GM23338 (cell line): ENCODE results near the gene ZNF804B. TPM values are rescaled to one million over a fixed set of nuclear protein-coding genes. Genes with fewer than 3 reads are reported as not detected.
A peak's percentile ranks its signal among the peaks of the same experiment; 100 is the strongest.

ENCODE experiments used
- ATAC-seq: fragments of 200-7000 bp; cut with Tn5 transposase; 3 replicates; pipeline ENCODE4 v1.9.1; 2020
- DNase-seq: peaks from one replicate; pipeline ENCODE4 v3.0.0-alpha.2; 2015; ENCODE audit warnings: low spot score
- H2AFZ ChIP-seq: fragments of 200-600 bp; sonication (generic); 2 replicates; pipeline ENCODE4 v1.8.0; 2016; ENCODE audit warnings: antibody characterized with exemption, mild to moderate bottlenecking, moderate library complexity
- H3F3A ChIP-seq: fragments of 200-600 bp; sonication (generic); replicated peaks from 2 replicates; pipeline ENCODE4 v1.8.0; 2017; ENCODE audit warnings: antibody characterized with exemption, mixed run types, low read depth
- H3K27ac ChIP-seq: fragments of 200-600 bp; sonication (generic); 2 replicates; pipeline ENCODE4 v1.6.1; 2016; ENCODE audit warnings: low read depth
- H3K27me3 ChIP-seq: fragments of 200-600 bp; sonication (generic); 2 replicates; pipeline ENCODE4 v1.8.0; 2016; ENCODE audit warnings: mild to moderate bottlenecking, mixed run types, moderate library complexity; ENCODE audit not compliant: insufficient read depth
- H3K36me3 ChIP-seq: fragments of 200-600 bp; sonication (generic); 2 replicates; pipeline ENCODE4 v1.8.0; 2016; ENCODE audit warnings: mild to moderate bottlenecking; ENCODE audit not compliant: insufficient read depth
- H3K4me1 ChIP-seq: fragments of 200-600 bp; sonication (generic); 2 replicates; pipeline ENCODE4 v1.8.0; 2016; ENCODE audit warnings: mild to moderate bottlenecking, moderate library complexity; ENCODE audit not compliant: insufficient read depth
- H3K4me2 ChIP-seq: fragments of 200-600 bp; sonication (generic); 2 replicates; pipeline ENCODE4 v1.7.1; 2017; ENCODE audit warnings: mixed run types
- H3K4me3 ChIP-seq: fragments of 200-600 bp; sonication (generic); 2 replicates; pipeline ENCODE4 v1.6.1; 2016; ENCODE audit warnings: mixed run types
- H3K79me2 ChIP-seq: fragments of 200-600 bp; sonication (generic); replicated peaks from 2 replicates; pipeline ENCODE4 v1.8.0; 2017; ENCODE audit warnings: mild to moderate bottlenecking; ENCODE audit not compliant: insufficient read depth
- H3K9me2 ChIP-seq: fragments of 200-600 bp; sonication (generic); 2 replicates; pipeline ENCODE4 v1.8.0; 2017; ENCODE audit not compliant: insufficient read depth
- H4K20me1 ChIP-seq: fragments of 200-600 bp; sonication (generic); replicated peaks from 2 replicates; pipeline ENCODE4 v1.8.0; 2017; ENCODE audit warnings: mild to moderate bottlenecking; ENCODE audit not compliant: insufficient read depth
- H3K27ac Mint-ChIP-seq: 2 replicates; pipeline ENCODE4 v1.8.0; 2020; ENCODE audit warnings: inconsistent platforms, mild to moderate bottlenecking, moderate library complexity, mixed read lengths
- H3K27me3 Mint-ChIP-seq: 3 replicates; pipeline ENCODE4 v1.8.0; 2022; ENCODE audit warnings: low read depth, mild to moderate bottlenecking, moderate library complexity, mixed read lengths, inconsistent platforms; ENCODE audit not compliant: insufficient read depth, poor library complexity
- H3K36me3 Mint-ChIP-seq: 3 replicates; pipeline ENCODE4 v1.8.0; 2021; ENCODE audit warnings: low read depth, mild to moderate bottlenecking, inconsistent platforms, moderate library complexity, mixed read lengths
- H3K4me1 Mint-ChIP-seq: 3 replicates; pipeline ENCODE4 v1.8.0; 2020; ENCODE audit warnings: mild to moderate bottlenecking, inconsistent platforms, mixed read lengths
- H3K4me3 Mint-ChIP-seq: 3 replicates; pipeline ENCODE4 v1.8.0; 2021; ENCODE audit warnings: moderate library complexity, mild to moderate bottlenecking, inconsistent platforms, mixed read lengths
- H3K9me3 Mint-ChIP-seq: 3 replicates; pipeline ENCODE4 v1.8.0; 2020; ENCODE audit warnings: moderate library complexity, mild to moderate bottlenecking, inconsistent platforms, mixed read lengths
- CREB1 ChIP-seq: fragments of 250-450 bp; sonication (Bioruptor Pico); IDR thresholded peaks from 2 replicates; pipeline ENCODE4 v1.5.0; 2020; ENCODE audit warnings: low read depth, mild to moderate bottlenecking, moderate library complexity
- CTCF ChIP-seq, 2 experiments: fragments of 200-600 bp in 1 of 2; sonication (generic) in 1 of 2; conservative IDR thresholded peaks; 2 replicates each; pipeline versions ENCODE4 v1.5.1 to v1.6.1; 2016 to 2017; ENCODE audit warnings: antibody characterized with exemption in 2 of 2, low read depth in 2 of 2, mild to moderate bottlenecking in 2 of 2, moderate library complexity in 1 of 2
- ETS1 ChIP-seq: IDR thresholded peaks from 2 replicates; pipeline ENCODE4 v1.6.1; 2016; ENCODE audit warnings: antibody characterized with exemption
- EZH2 ChIP-seq: fragments of 200-600 bp; sonication (generic); IDR thresholded peaks from one replicate; pipeline ENCODE4 v1.8.0; 2017; ENCODE audit warnings: antibody characterized with exemption, mild to moderate bottlenecking, low read depth; ENCODE audit not compliant: unreplicated experiment
- EZH2phosphoT487 ChIP-seq: fragments of 200-600 bp; sonication (generic); IDR thresholded peaks from one replicate; pipeline ENCODE4 v1.8.1; 2018; ENCODE audit warnings: antibody characterized with exemption; ENCODE audit not compliant: unreplicated experiment
- JUNB ChIP-seq: IDR thresholded peaks from one replicate; pipeline ENCODE4 v1.6.1; 2016; ENCODE audit warnings: antibody characterized with exemption; ENCODE audit not compliant: unreplicated experiment
- NANOG ChIP-seq: IDR thresholded peaks from 2 replicates; pipeline ENCODE4 v1.6.1; 2016; ENCODE audit warnings: antibody characterized with exemption, borderline replicate concordance
- POLR2AphosphoS5 ChIP-seq: IDR thresholded peaks from 2 replicates; pipeline ENCODE4 v1.6.1; 2016; ENCODE audit warnings: antibody characterized with exemption, low read depth
- REST ChIP-seq: IDR thresholded peaks from one replicate; pipeline ENCODE4 v1.6.1; 2018; ENCODE audit warnings: antibody characterized with exemption; ENCODE audit not compliant: unreplicated experiment
- STAT1 ChIP-seq: IDR thresholded peaks from one replicate; pipeline ENCODE4 v1.6.1; 2016; ENCODE audit warnings: antibody characterized with exemption; ENCODE audit not compliant: unreplicated experiment
- ZNF114 ChIP-seq: fragments of 250-450 bp; sonication (Bioruptor Pico); IDR thresholded peaks from 2 replicates; pipeline ENCODE4 v1.5.0; 2020; ENCODE audit warnings: mild to moderate bottlenecking, moderate library complexity
- ZNF331 ChIP-seq: fragments of 250-450 bp; sonication (Bioruptor Pico); IDR thresholded peaks from 2 replicates; pipeline ENCODE4 v1.5.0; 2020; ENCODE audit warnings: low read depth, mild to moderate bottlenecking, moderate library complexity
- ZNF462 ChIP-seq: fragments of 250-450 bp; sonication (Bioruptor Pico); IDR thresholded peaks from 2 replicates; pipeline ENCODE4 v1.5.0; 2020; ENCODE audit warnings: mild to moderate bottlenecking, moderate library complexity
- polyA plus RNA-seq: library from polyadenylated mRNA; unstranded; fragments of >200 nt; fragmentation: Nextera tagmentation; extraction: Ambion mirVana; gene quantifications from 2 replicates; pipeline ENCODE4 v1.2.1, GENCODE V29; 2016
- total RNA-seq: library from RNA; depleted of rRNA; stranded (reverse); fragments of >200 nt; shearing (Covaris generic); gene quantifications from 2 replicates; pipeline ENCODE4 v1.2.3, GENCODE V29; 2014

ZNF804B gene
- total and polyA plus RNA-seq, 2 experiments from 2014 or later, result not detected

GRCh38 chr7:89023206-89023605 lies 263.7 kb downstream of the ZNF804B start:
- H4K20me1 ChIP-seq, result no peaks in the 10 kb centered on the region
- H3K4me3 ChIP-seq, result no peak overlapping the region
- no peak for DNase-seq
- H3K27ac Mint-ChIP-seq, result peak overlapping the region; percentile 42; the same call in 1 of the 2 replicates
- no peak overlapping the region for H3K27ac ChIP-seq
- no peaks in the 10 kb centered on the region for H3K36me3 ChIP-seq
- no peaks in the 10 kb centered on the region; the same call in 1 of the 3 replicates for H3K36me3 Mint-ChIP-seq
- no peaks in the 10 kb centered on the region for H3K9me3 Mint-ChIP-seq
- no peaks in the 10 kb centered on the region for H3K27me3 ChIP-seq
- no peak overlapping the region for H3K4me2 ChIP-seq
- no peaks in the 10 kb centered on the region for H3K79me2 ChIP-seq
- H3F3A ChIP-seq, result no peaks in the 10 kb centered on the region
- H3K9me2 ChIP-seq, result peaks cover 2% of the 10 kb centered on the region
- no peaks in the 10 kb centered on the region for H3K27me3 Mint-ChIP-seq
- peaks cover 8% of the 10 kb centered on the region; the same call in 2 of the 3 replicates for H3K4me1 Mint-ChIP-seq
- no peak for ATAC-seq
- H3K4me3 Mint-ChIP-seq, result no peak overlapping the region
- no peak for TF ChIP-seq POLR2AphosphoS5
- no peak for TF ChIP-seq ZNF331 (CRISPR knock-in tag)
- no peak for TF ChIP-seq JUNB
- no peak for TF ChIP-seq NANOG
- no peak for TF ChIP-seq REST
- no peak for TF ChIP-seq EZH2
- TF ChIP-seq STAT1, result no peak
- TF ChIP-seq CREB1 (CRISPR knock-in tag), result no peak
- no peak for TF ChIP-seq ZNF462 (CRISPR knock-in tag)
- TF ChIP-seq EZH2phosphoT487, result no peak
- TF ChIP-seq ETS1, result no peak
- no peak for TF ChIP-seq ZNF114 (CRISPR knock-in tag)
- no peak for TF ChIP-seq CTCF (conservative IDR thresholded peaks at IDR 0.05; ENCODE audit: low read depth in 2 of 2)
- H2AFZ ChIP-seq, result no peak overlapping the region
- no peaks in the 10 kb centered on the region for H3K4me1 ChIP-seq
